ACC112 (cell line): ENCODE measurements around the gene C22orf42.

Experiments
- H2AFZ ChIP-seq: fragments of 200-600 bp; sonication (generic); one replicate; pipeline ENCODE4 v1.6.0; 2017; ENCODE audit warnings: antibody characterized with exemption, low read length; ENCODE audit not compliant: unreplicated experiment
- H3K27ac ChIP-seq: fragments of 200-600 bp; sonication (generic); 2 replicates; pipeline ENCODE4 v1.5.1; 2014; ENCODE audit warnings: low read depth, mild to moderate bottlenecking, antibody characterized with exemption, low read length, moderate library complexity
- H3K27me3 ChIP-seq: fragments of 200-600 bp; sonication (generic); 2 replicates; pipeline ENCODE4 v1.6.1; 2014; ENCODE audit warnings: mild to moderate bottlenecking, antibody characterized with exemption, low read length, moderate library complexity, mixed read lengths; ENCODE audit not compliant: insufficient read depth
- H3K36me3 ChIP-seq: fragments of 200-600 bp; sonication (generic); 2 replicates; pipeline ENCODE4 v1.6.1; 2016; ENCODE audit warnings: mild to moderate bottlenecking, antibody characterized with exemption, low read length, moderate library complexity, mixed read lengths; ENCODE audit not compliant: insufficient read depth
- H3K4me1 ChIP-seq: fragments of 200-600 bp; sonication (generic); one replicate; pipeline ENCODE4 v1.6.1; 2016; ENCODE audit warnings: low read length, mixed read lengths; ENCODE audit not compliant: insufficient read depth, unreplicated experiment, control insufficient read depth
- H3K4me3 ChIP-seq: fragments of 200-600 bp; sonication (generic); 2 replicates; pipeline ENCODE4 v1.5.1; 2014; ENCODE audit warnings: mild to moderate bottlenecking, low read depth, low read length
- H3K79me2 ChIP-seq: fragments of 200-600 bp; sonication (generic); one replicate; pipeline ENCODE4 v1.6.0; 2016; ENCODE audit warnings: low read length; ENCODE audit not compliant: control insufficient read depth, unreplicated experiment, insufficient read depth

Gene C22orf42

DNA sequence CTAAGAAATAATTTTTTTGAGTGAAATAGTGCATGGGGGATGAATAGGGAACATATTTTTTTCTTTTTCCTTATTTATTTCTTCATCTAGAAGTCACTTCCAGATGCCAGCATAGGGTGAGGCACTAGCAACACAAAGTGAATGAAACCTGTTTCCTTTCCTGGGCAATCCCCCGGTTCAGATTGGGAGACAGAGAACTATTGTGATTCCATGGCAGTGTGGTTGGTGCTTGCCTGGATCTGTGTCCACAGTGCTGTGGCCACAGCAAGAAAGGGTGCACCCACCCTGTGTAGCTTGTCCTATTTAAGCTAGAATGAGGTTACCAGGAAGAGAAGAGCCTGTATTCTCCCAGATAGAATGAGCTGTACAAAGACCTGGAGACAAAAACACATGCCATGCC, 58.4 kb downstream of the C22orf42 start:
- H3K36me3 ChIP-seq = no peaks in the 10 kb centered on the region
- no peak overlapping the region for H3K27ac ChIP-seq
- H3K79me2 ChIP-seq = no peaks in the 10 kb centered on the region
- peaks cover 62% of the 10 kb centered on the region for H3K27me3 ChIP-seq
- H3K4me1 ChIP-seq = no peaks in the 10 kb centered on the region
- no peak overlapping the region for H2AFZ ChIP-seq
- H3K4me3 ChIP-seq = no peak overlapping the region
